ENCODE data around the gene OVCA2.
A peak's percentile ranks its signal among the peaks of the same experiment; 100 is the strongest.

The OVCA2 gene

GRCh38 chr17:2034806-2035540, 6.8 kb upstream of the OVCA2 start:
- TF ChIP-seq, protein P1, sequence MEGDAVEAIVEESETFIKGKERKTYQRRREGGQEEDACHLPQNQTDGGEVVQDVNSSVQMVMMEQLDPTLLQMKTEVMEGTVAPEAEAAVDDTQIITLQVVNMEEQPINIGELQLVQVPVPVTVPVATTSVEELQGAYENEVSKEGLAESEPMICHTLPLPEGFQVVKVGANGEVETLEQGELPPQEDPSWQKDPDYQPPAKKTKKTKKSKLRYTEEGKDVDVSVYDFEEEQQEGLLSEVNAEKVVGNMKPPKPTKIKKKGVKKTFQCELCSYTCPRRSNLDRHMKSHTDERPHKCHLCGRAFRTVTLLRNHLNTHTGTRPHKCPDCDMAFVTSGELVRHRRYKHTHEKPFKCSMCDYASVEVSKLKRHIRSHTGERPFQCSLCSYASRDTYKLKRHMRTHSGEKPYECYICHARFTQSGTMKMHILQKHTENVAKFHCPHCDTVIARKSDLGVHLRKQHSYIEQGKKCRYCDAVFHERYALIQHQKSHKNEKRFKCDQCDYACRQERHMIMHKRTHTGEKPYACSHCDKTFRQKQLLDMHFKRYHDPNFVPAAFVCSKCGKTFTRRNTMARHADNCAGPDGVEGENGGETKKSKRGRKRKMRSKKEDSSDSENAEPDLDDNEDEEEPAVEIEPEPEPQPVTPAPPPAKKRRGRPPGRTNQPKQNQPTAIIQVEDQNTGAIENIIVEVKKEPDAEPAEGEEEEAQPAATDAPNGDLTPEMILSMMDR (IDR thresholded peaks at IDR 0.05) = no peak
- Mint-ChIP-seq H3K4me1 (peaks cover 40% of the 10 kb centered on the region), H3K27me3 (ENCODE audit: low read depth, poor library complexity) (peaks cover 12% of the 10 kb centered on the region), H3K27ac (no peak overlapping the region), H3K36me3 (ENCODE audit: low read depth) (peaks cover 19% of the 10 kb centered on the region), H3K4me3 (no peak overlapping the region), H3K9me3 (no peaks in the 10 kb centered on the region)
- no peak for DNase-seq

GRCh38 chr17:2035541-2036488, 6.0 kb upstream of the OVCA2 start:
- peaks cover 12% of the 10 kb centered on the region for H3K27me3 Mint-ChIP-seq (ENCODE audit: low read depth, poor library complexity)
- peaks cover 21% of the 10 kb centered on the region for H3K36me3 Mint-ChIP-seq (ENCODE audit: low read depth)
- no peak overlapping the region for H3K4me3 Mint-ChIP-seq
- no peaks in the 10 kb centered on the region for H3K9me3 Mint-ChIP-seq
- H3K27ac Mint-ChIP-seq = no peak overlapping the region
- TF ChIP-seq, protein P1 (IDR thresholded peaks at IDR 0.05) = no peak
- H3K4me1 Mint-ChIP-seq = peaks cover 37% of the 10 kb centered on the region
- DNase-seq = no peak

GRCh38 chr17:2037155-2037554, 4.7 kb upstream of the OVCA2 start:
- no peak overlapping the region for H3K27ac Mint-ChIP-seq
- H3K9me3 Mint-ChIP-seq = no peaks in the 10 kb centered on the region
- H3K4me3 Mint-ChIP-seq = no peak overlapping the region
- TF ChIP-seq, protein P1 (IDR thresholded peaks at IDR 0.05) = no peak
- H3K36me3 Mint-ChIP-seq (ENCODE audit: low read depth) = peaks cover 21% of the 10 kb centered on the region
- no peak for DNase-seq
- peaks cover 6% of the 10 kb centered on the region for H3K27me3 Mint-ChIP-seq (ENCODE audit: low read depth, poor library complexity)
- H3K4me1 Mint-ChIP-seq = peaks cover 40% of the 10 kb centered on the region

DNA sequence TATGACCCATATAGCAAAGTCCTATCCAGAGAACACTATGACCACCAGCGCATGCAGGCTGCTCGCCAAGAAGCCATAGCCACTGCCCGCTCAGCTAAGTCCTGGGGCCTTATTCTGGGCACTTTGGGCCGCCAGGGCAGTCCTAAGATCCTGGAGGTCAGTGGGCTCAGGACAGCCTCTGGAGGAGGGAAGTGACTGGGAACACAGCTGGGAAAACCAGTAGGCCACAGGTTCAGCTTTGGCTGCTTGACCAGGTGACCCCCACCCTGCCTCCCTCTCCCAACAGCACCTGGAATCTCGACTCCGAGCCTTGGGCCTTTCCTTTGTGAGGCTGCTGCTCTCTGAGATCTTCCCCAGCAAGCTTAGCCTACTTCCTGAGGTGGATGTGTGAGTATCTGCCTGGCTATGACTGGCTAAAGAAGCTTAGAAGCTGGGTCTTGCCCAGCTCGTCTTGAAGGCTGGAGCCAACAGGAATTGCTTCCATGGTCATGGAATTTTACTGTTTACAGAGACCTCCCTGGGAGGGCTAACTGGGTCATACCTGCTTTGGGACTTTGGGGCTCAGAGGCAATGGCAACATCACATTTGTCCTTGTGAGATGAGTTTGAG, 1.5 kb upstream of the OVCA2 start:
- DNase-seq = no peak
- H3K4me3 Mint-ChIP-seq = peak overlapping the region; percentile 89
- H3K27me3 Mint-ChIP-seq (ENCODE audit: low read depth, poor library complexity) = peaks cover 12% of the 10 kb centered on the region
- no peak overlapping the region for H3K27ac Mint-ChIP-seq
- TF ChIP-seq, protein P1 (IDR thresholded peaks at IDR 0.05) = no peak
- peaks cover 45% of the 10 kb centered on the region for H3K4me1 Mint-ChIP-seq
- peaks cover 34% of the 10 kb centered on the region for H3K36me3 Mint-ChIP-seq (ENCODE audit: low read depth)
- H3K9me3 Mint-ChIP-seq = no peaks in the 10 kb centered on the region

GRCh38 chr17:2040942-2041560, 771 bp upstream of the OVCA2 start:
- Mint-ChIP-seq H3K4me3 (peak overlapping the region; percentile 89), H3K36me3 (ENCODE audit: low read depth) (peaks cover 34% of the 10 kb centered on the region), H3K9me3 (no peaks in the 10 kb centered on the region), H3K27ac (no peak overlapping the region), H3K27me3 (ENCODE audit: low read depth, poor library complexity) (peaks cover 13% of the 10 kb centered on the region), H3K4me1 (peaks cover 43% of the 10 kb centered on the region)
- DNase-seq = no peak
- TF ChIP-seq, protein P1 (IDR thresholded peaks at IDR 0.05) = no peak
